ENCODE results near the gene NXPE3.

Gene NXPE3

DNA sequence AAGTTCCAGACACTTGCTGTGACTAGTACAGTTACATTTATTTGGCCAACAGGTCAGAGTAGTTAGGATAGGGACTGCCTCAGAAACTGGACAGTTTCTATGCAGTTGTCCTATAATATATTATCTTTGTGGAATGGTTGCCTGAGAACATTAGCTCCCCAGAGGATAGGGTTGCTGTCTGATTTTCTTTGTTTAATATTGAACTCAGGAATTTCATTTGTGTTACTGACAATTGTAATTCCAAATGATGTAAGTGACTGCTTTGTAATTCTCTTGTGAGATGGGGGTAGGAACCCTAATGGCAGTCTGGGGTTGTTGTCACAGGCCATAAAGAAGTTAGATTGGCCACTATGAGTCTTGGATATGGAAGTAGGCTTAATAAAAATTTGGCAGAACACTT, 2.2 kb downstream of the NXPE3 start:
- POLR2A ChIA-PET = no interaction called here
- Histone ChIP-seq H3K27ac (ENCODE audit: extremely low read depth, low read depth, low read length) (no peak overlapping the region), H3K4me3 (ENCODE audit: low read depth, low read length) (no peak overlapping the region), H3K4me1 (ENCODE audit: control insufficient read depth, insufficient read depth, low read length) (0 out of 2 replicates have a peak, but pooled peaks cover 2% of the 10 kb centered on the region), H3K9me3 (ENCODE audit: control insufficient read depth, insufficient read depth, low read depth, low read length) (no peaks in the 10 kb centered on the region), H3K36me3 (ENCODE audit: control insufficient read depth in 2 of 2, insufficient read depth in 1 of 2, low read length in 2 of 2) (peaks cover 14 to 36% of the 10 kb centered on the region in 2 experiments)
- TF ChIP-seq ZNF843 (tag by site-specific recombination; IDR thresholded peaks at IDR 0.05) (no peak), ZNF623 (tag by site-specific recombination; IDR thresholded peaks at IDR 0.05) (no peak), ZNF324 (tag by site-specific recombination; IDR thresholded peaks at IDR 0.05) (no peak), SP3 (tag by site-specific recombination; IDR thresholded peaks at IDR 0.05) (no peak), SP2 (tag by site-specific recombination; IDR thresholded peaks at IDR 0.05) (no peak), ZNF335 (tag by site-specific recombination; conservative IDR thresholded peaks at IDR 0.05) (no peak)
- TF ChIP-seq, protein P1, sequence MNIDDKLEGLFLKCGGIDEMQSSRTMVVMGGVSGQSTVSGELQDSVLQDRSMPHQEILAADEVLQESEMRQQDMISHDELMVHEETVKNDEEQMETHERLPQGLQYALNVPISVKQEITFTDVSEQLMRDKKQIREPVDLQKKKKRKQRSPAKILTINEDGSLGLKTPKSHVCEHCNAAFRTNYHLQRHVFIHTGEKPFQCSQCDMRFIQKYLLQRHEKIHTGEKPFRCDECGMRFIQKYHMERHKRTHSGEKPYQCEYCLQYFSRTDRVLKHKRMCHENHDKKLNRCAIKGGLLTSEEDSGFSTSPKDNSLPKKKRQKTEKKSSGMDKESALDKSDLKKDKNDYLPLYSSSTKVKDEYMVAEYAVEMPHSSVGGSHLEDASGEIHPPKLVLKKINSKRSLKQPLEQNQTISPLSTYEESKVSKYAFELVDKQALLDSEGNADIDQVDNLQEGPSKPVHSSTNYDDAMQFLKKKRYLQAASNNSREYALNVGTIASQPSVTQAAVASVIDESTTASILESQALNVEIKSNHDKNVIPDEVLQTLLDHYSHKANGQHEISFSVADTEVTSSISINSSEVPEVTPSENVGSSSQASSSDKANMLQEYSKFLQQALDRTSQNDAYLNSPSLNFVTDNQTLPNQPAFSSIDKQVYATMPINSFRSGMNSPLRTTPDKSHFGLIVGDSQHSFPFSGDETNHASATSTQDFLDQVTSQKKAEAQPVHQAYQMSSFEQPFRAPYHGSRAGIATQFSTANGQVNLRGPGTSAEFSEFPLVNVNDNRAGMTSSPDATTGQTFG (tag by site-specific recombination; IDR thresholded peaks at IDR 0.05; ENCODE audit: borderline replicate concordance) = no peak
- TF ChIP-seq, protein P2, sequence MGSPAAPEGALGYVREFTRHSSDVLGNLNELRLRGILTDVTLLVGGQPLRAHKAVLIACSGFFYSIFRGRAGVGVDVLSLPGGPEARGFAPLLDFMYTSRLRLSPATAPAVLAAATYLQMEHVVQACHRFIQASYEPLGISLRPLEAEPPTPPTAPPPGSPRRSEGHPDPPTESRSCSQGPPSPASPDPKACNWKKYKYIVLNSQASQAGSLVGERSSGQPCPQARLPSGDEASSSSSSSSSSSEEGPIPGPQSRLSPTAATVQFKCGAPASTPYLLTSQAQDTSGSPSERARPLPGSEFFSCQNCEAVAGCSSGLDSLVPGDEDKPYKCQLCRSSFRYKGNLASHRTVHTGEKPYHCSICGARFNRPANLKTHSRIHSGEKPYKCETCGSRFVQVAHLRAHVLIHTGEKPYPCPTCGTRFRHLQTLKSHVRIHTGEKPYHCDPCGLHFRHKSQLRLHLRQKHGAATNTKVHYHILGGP (tag by site-specific recombination; IDR thresholded peaks at IDR 0.05) = no peak
- TF ChIP-seq, protein P3, sequence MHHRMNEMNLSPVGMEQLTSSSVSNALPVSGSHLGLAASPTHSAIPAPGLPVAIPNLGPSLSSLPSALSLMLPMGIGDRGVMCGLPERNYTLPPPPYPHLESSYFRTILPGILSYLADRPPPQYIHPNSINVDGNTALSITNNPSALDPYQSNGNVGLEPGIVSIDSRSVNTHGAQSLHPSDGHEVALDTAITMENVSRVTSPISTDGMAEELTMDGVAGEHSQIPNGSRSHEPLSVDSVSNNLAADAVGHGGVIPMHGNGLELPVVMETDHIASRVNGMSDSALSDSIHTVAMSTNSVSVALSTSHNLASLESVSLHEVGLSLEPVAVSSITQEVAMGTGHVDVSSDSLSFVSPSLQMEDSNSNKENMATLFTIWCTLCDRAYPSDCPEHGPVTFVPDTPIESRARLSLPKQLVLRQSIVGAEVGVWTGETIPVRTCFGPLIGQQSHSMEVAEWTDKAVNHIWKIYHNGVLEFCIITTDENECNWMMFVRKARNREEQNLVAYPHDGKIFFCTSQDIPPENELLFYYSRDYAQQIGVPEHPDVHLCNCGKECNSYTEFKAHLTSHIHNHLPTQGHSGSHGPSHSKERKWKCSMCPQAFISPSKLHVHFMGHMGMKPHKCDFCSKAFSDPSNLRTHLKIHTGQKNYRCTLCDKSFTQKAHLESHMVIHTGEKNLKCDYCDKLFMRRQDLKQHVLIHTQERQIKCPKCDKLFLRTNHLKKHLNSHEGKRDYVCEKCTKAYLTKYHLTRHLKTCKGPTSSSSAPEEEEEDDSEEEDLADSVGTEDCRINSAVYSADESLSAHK (tag by site-specific recombination; IDR thresholded peaks at IDR 0.05) = no peak
- CTCF ChIA-PET = interaction anchor here (0.7 to 1.0 kb wide), 2 partner anchors 444 to 445 kb away, joined by 3 read pairs; no protein-coding TSS in a partner anchor

DNA sequence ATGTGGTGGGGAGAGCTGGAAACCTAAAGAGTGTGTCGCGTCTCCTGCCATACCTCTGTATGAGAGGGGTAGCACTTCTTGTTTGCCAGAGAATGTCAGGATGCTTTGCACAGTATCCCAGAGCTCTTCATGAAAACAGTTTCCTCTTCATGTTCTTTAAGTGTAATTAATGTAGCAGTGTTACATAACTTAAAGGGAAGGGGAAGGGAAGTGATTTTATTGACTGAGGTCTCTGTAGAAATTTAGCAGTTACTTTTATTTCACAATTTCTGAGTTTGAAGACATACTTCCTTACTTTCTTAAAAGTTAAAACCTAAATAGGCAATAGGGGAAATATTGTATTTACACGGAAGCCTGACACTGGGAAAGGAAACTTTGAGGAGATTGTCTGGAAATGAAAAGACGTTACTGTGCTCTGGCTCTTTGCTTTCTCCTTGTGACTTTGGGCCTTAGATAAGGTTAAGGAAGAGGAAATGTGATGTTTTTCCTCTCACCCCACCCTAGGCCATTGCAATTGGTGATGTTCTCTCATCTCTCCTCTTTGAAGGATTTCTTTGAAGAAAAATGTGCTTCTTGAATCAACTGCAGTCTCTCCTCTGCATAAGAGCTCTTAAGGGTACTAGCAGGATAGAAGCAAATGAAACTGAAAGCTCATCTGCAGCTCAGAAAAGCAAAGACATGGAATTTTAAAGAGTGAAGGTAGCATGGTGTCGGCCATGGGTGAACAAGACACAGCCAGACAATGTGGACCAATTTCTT, 6.0 kb downstream of the NXPE3 start:
- ChIA-PET POLR2A (no interaction called here), CTCF (interaction anchor here (0.8 kb wide), 1 partner anchor 18 kb away, joined by 4 read pairs; no protein-coding TSS in a partner anchor)
- H3K9me3 ChIP-seq (ENCODE audit: control insufficient read depth, insufficient read depth, low read depth, low read length) = no peaks in the 10 kb centered on the region
- no peak overlapping the region for H3K4me3 ChIP-seq (ENCODE audit: low read depth, low read length)
- 0 out of 2 replicates have a peak, but pooled peaks cover 2% of the 10 kb centered on the region for H3K4me1 ChIP-seq (ENCODE audit: control insufficient read depth, insufficient read depth, low read length)
- no peak overlapping the region for H3K27ac ChIP-seq (ENCODE audit: extremely low read depth, low read depth, low read length)
- H3K36me3 ChIP-seq (ENCODE audit: control insufficient read depth in 2 of 2, insufficient read depth in 1 of 2, low read length in 2 of 2) = peaks cover 28 to 73% of the 10 kb centered on the region in 2 experiments
- TF ChIP-seq ZNF791 (tag by site-specific recombination; IDR thresholded peaks at IDR 0.05) (no peak), OSR2 (tag by site-specific recombination; IDR thresholded peaks at IDR 0.05) (no peak), MZF1 (tag by site-specific recombination; IDR thresholded peaks at IDR 0.05; ENCODE audit: borderline replicate concordance) (no peak), ZNF223 (tag by site-specific recombination; IDR thresholded peaks at IDR 0.05) (no peak), ZNF626 (tag by site-specific recombination; IDR thresholded peaks at IDR 0.05) (no peak), KLF16 (tag by site-specific recombination; IDR thresholded peaks at IDR 0.05) (no peak), ZNF596 (tag by site-specific recombination; IDR thresholded peaks at IDR 0.05) (no peak)
- TF ChIP-seq, protein P4, sequence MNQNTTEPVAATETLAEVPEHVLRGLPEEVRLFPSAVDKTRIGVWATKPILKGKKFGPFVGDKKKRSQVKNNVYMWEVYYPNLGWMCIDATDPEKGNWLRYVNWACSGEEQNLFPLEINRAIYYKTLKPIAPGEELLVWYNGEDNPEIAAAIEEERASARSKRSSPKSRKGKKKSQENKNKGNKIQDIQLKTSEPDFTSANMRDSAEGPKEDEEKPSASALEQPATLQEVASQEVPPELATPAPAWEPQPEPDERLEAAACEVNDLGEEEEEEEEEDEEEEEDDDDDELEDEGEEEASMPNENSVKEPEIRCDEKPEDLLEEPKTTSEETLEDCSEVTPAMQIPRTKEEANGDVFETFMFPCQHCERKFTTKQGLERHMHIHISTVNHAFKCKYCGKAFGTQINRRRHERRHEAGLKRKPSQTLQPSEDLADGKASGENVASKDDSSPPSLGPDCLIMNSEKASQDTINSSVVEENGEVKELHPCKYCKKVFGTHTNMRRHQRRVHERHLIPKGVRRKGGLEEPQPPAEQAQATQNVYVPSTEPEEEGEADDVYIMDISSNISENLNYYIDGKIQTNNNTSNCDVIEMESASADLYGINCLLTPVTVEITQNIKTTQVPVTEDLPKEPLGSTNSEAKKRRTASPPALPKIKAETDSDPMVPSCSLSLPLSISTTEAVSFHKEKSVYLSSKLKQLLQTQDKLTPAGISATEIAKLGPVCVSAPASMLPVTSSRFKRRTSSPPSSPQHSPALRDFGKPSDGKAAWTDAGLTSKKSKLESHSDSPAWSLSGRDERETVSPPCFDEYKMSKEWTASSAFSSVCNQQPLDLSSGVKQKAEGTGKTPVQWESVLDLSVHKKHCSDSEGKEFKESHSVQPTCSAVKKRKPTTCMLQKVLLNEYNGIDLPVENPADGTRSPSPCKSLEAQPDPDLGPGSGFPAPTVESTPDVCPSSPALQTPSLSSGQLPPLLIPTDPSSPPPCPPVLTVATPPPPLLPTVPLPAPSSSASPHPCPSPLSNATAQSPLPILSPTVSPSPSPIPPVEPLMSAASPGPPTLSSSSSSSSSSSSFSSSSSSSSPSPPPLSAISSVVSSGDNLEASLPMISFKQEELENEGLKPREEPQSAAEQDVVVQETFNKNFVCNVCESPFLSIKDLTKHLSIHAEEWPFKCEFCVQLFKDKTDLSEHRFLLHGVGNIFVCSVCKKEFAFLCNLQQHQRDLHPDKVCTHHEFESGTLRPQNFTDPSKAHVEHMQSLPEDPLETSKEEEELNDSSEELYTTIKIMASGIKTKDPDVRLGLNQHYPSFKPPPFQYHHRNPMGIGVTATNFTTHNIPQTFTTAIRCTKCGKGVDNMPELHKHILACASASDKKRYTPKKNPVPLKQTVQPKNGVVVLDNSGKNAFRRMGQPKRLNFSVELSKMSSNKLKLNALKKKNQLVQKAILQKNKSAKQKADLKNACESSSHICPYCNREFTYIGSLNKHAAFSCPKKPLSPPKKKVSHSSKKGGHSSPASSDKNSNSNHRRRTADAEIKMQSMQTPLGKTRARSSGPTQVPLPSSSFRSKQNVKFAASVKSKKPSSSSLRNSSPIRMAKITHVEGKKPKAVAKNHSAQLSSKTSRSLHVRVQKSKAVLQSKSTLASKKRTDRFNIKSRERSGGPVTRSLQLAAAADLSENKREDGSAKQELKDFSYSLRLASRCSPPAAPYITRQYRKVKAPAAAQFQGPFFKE (tag by site-specific recombination; IDR thresholded peaks at IDR 0.05; ENCODE audit: borderline replicate concordance) = no peak
- TF ChIP-seq, protein P5, sequence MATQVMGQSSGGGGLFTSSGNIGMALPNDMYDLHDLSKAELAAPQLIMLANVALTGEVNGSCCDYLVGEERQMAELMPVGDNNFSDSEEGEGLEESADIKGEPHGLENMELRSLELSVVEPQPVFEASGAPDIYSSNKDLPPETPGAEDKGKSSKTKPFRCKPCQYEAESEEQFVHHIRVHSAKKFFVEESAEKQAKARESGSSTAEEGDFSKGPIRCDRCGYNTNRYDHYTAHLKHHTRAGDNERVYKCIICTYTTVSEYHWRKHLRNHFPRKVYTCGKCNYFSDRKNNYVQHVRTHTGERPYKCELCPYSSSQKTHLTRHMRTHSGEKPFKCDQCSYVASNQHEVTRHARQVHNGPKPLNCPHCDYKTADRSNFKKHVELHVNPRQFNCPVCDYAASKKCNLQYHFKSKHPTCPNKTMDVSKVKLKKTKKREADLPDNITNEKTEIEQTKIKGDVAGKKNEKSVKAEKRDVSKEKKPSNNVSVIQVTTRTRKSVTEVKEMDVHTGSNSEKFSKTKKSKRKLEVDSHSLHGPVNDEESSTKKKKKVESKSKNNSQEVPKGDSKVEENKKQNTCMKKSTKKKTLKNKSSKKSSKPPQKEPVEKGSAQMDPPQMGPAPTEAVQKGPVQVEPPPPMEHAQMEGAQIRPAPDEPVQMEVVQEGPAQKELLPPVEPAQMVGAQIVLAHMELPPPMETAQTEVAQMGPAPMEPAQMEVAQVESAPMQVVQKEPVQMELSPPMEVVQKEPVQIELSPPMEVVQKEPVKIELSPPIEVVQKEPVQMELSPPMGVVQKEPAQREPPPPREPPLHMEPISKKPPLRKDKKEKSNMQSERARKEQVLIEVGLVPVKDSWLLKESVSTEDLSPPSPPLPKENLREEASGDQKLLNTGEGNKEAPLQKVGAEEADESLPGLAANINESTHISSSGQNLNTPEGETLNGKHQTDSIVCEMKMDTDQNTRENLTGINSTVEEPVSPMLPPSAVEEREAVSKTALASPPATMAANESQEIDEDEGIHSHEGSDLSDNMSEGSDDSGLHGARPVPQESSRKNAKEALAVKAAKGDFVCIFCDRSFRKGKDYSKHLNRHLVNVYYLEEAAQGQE (tag by site-specific recombination; IDR thresholded peaks at IDR 0.05) = no peak
